Measurements from ENCODE around the gene UNCX.

Gene UNCX

DNA sequence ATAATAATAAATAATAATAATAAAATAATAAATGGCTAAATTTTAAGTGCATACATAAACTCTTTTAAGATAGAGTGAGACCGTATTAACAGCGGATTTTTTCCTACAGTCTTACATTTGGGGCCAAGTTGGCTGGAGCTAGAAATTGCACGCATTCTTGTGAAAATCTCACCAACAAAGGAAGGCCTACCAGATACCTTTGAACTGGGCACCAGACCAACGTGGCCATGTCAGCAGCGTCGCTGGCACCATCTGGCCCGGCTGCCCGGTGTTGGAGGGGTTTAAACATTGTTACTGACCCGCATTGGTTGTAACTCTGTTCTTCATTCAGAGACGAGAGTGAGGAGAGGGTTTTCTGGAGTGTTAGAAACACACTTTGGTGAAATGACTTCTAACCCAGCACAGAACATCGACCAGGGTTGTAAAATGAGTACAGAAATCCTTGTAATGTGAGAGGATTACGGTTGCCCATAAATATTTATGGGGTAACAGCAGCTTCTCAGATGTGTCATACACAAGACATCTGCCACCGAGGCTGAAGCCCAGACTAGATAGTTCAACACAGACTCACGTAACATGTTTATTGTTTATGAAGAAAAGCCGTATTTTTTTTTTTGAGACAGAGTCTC, 34.6 kb upstream of the UNCX start:
- TF ChIP-seq, protein P1, sequence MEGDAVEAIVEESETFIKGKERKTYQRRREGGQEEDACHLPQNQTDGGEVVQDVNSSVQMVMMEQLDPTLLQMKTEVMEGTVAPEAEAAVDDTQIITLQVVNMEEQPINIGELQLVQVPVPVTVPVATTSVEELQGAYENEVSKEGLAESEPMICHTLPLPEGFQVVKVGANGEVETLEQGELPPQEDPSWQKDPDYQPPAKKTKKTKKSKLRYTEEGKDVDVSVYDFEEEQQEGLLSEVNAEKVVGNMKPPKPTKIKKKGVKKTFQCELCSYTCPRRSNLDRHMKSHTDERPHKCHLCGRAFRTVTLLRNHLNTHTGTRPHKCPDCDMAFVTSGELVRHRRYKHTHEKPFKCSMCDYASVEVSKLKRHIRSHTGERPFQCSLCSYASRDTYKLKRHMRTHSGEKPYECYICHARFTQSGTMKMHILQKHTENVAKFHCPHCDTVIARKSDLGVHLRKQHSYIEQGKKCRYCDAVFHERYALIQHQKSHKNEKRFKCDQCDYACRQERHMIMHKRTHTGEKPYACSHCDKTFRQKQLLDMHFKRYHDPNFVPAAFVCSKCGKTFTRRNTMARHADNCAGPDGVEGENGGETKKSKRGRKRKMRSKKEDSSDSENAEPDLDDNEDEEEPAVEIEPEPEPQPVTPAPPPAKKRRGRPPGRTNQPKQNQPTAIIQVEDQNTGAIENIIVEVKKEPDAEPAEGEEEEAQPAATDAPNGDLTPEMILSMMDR (IDR thresholded peaks at IDR 0.05), result no peak

DNA sequence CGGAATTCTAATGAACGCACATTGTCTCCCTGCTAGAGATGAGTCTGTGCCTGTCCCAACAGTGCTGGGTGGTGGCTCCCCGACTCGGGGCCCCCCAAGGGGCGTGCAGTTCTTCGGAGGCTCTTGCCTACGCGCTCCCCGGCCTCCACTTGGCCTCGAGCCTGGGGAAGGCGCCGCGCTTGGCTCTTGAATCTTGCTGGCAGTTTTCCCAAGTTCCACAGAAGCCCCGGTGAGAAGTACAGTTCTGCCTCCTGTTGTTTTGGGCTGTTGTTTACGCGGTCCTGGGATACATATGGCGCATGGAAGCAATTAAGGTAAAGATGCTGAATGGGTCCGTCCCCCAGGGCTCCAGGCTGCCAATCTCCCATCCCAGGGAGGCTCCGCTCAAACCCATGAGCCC, 32.6 kb upstream of the UNCX start:
- TF ChIP-seq, protein P1 (IDR thresholded peaks at IDR 0.05), result no peak

DNA sequence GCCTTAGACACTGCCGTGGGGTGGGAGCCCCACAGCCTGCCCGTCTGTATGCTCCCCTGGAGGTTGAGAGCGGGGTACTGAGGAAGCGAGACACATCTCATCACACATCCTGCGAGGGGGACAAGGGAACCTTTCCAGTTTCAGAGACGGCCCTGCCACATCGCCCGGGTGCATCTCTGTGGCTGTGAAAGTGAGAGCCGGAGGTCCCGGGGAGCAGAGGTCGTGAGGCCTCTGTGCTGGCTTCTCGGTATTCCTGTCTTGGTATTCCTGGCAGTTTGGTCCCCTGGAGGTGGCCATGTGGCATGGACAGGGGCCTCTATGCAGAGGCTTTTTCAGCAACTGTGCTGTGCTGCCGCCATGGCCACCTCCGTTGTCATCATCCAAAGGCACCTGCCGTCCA, 30.8 kb upstream of the UNCX start:
- TF ChIP-seq, protein P1 (IDR thresholded peaks at IDR 0.05), result no peak

DNA sequence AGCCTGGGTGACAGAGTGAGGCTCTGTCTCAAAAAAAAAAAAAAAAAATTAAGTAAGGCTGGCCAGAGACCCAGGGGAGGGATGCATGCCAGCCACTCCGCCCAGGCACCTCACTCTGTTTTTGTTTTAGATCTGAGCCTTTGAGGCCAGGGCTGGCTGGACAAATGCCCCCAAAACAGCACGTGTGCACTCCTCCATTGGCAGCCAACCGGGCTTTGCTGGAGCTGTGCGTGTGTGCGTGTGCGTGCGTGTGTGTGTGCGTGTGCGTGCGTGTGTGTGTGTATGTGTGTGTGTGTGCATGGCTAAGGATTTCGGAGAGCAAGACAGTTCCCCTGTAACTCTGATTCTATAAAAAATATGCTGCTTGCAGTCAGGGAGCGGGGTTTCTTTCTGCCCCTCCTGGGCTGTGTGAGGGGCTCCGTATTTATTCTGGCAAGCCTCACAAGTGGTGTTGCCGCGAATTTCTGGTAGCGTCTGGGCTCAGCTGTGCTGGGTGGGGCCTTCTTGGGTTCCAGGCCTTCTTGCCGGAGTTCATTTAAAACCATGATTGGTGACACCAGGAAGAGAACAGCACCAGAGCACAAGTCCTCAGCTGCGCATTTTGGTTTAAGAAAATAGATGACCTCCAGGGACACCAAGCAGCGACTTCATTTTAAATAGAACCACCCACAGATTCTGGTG, 28.1 kb upstream of the UNCX start:
- TF ChIP-seq, protein P1 (IDR thresholded peaks at IDR 0.05), result no peak

DNA sequence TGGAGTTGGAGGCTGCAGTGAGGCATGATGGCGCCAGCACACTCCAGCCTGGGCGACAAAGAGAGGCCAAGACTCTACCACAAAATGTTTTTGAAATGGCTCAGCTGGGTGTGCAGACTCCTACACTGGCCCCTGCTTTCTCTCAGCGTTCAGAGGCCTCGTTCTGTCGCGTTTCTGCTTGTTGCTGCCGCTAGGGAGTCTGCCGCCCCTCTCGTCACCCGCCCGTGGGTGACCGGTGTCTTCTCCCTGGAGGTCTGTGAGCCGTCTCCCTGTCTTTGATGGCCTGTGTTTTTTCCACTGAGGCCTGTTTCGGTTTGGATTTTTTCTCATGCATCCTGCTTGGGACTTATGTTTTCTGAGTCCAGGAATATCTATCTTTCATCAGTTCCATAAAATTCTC, 23.6 kb upstream of the UNCX start:
- TF ChIP-seq, protein P1 (IDR thresholded peaks at IDR 0.05), result no peak

DNA sequence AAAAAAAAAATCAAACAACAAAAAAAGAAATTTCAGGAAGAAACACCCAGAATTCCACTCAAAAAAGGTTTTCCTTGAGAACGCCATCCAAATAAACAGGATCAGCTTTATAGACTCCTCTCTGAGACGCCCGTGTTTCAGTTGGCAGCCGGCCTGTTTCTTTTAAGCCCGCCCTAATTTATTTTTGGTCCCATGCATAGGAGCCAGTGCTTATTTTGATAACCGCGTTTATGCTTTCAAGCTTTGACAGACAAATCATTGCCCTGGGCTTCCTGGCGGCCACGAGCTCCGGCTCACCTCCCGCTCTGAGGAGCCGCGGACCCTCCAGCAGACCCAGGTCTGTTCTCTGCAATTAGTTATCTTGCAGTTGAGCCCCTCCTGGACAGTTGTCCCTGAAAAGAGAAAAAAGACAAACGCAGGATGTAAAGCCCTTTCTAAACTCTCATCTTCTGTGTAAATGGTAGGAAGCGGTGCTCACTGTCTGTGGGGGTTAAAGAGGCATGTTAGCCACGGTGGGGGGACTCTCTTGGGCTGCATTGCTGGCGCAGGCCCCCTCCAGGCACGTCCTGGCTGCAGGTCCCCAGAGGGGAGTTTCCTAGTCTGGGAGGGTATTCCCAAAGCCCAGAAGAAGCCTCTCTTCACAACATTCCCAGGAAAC, 22.2 kb upstream of the UNCX start:
- TF ChIP-seq, protein P1 (IDR thresholded peaks at IDR 0.05), result no peak

DNA sequence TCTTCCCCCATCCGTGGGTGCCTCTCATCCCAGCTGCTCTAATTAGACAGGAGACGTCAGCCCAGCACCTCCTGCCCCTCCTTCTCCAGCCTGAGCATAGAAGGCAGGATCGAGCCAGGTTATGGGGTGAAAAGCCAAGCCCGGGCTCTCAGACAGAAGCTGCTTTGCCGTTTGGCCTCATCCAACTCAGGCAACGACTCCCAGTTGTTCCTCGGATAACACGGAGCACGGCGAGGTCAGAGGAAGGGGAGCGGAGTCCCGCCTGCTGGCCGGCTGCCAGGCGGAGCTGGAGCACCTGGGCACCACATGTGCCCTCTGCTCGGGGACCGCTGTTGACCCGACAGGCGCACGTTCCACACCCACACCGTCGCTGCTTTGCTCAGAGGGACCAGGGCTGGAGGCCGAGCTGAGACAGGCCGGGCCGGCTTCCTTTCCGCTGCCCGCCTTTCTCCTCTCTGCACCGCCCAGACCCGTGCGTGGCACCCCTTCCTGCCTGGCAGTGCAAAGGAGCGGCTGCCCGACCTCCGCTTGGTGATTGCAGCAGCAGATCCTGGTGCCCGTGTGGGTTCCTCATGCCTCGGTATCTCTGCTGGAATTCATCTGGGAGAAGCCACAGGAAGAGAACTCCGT, 21.6 kb upstream of the UNCX start:
- TF ChIP-seq, protein P1 (IDR thresholded peaks at IDR 0.05), result no peak
